ENCODE results near the gene LRRC8A. TPM values are rescaled to one million over a fixed set of nuclear protein-coding genes. Genes with fewer than 3 reads are reported as not detected.

Gene LRRC8A
- total RNA-seq, 3 donors from 2014 or later = 22.6 to 24.0 (median 23.6) TPM

DNA sequence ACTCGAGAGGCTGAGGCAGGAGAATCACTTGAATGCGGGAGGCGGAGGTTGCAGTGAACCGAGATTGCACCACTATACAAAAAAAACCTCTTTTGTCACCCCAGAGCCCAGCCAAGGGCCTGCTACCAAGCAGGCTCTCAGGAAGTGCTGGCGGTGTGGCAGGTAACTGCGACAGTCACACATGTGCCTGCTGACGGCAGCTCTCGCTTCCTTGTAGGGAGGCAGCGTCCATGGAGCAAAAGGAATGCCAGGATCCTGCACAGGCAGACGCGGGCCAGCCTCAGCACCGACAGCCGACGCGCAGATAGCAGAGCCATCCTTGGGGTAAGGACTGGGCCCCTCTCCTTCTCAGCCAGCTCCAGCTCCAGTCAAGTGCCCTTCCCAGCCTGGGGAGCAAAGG, 3.9 kb downstream of the LRRC8A start:
- Mint-ChIP-seq H3K4me3 (peak overlapping the region; percentile 48), H3K36me3 (ENCODE audit: insufficient read depth) (peaks cover 17% of the 10 kb centered on the region), H3K4me1 (ENCODE audit: low read depth) (peaks cover 56% of the 10 kb centered on the region), H3K9me3 (no peaks in the 10 kb centered on the region), H3K27me3 (ENCODE audit: low read depth) (no peaks in the 10 kb centered on the region)
- no peak for DNase-seq
- no peak for ATAC-seq

DNA sequence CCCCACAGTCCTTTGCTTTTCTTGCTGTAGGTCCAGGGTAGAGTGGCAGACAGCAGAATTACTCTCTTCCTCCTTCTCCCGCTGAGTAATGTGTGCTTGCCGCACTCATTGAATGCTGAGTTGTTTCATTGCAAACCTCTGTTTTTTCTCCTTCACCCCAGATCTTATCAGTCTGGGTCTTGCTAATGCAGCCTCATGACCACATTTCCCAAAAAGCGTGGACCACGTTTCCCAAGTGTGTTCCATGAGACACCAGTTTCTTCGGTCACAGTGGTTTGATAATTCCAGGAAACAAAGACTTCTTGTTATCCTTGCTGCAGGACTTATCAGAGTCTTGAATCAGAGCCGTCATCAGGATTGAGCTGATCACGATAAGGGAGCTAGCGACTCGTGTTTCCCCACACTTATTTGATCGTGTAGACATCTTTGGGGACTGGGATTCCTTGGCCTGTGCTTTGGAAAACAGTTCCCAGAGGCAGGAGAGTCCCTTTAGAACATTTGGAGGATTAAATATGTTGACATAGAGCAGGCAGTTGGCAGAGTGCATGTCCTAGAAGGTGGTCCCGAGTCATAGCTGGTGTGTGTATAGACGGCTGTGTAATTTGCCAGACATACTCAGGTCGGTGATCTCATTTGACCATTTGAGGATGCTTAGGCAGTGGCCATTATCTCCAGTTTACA, 4.4 kb downstream of the LRRC8A start:
- no peak for ATAC-seq
- H3K4me3 Mint-ChIP-seq = no peak overlapping the region
- peaks cover 55% of the 10 kb centered on the region for H3K4me1 Mint-ChIP-seq (ENCODE audit: low read depth)
- H3K27me3 Mint-ChIP-seq (ENCODE audit: low read depth) = no peaks in the 10 kb centered on the region
- no peaks in the 10 kb centered on the region for H3K9me3 Mint-ChIP-seq
- no peak for DNase-seq
- H3K36me3 Mint-ChIP-seq (ENCODE audit: insufficient read depth) = peaks cover 17% of the 10 kb centered on the region

DNA sequence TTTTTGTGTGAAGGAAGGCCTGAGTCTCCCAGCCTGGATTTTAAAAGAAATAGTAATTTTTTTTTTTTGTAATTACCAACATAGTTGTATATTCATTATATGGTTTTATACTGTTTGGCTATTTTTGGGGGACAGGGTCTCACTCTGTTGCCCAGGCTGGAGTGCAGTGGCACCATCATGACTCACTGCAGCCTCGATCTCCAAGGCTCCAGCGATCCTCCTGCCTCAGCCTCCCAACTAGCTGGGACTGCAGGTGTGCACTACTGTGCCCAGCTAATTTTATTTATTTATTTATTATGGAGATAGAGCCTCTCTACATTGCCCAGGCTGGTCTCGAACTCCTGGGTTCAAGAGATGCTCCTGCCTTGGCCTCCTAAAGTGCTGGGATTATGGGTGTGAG, 5.1 kb downstream of the LRRC8A start:
- H3K36me3 Mint-ChIP-seq (ENCODE audit: insufficient read depth) = peaks cover 17% of the 10 kb centered on the region
- H3K9me3 Mint-ChIP-seq = no peaks in the 10 kb centered on the region
- ATAC-seq (no peak), DNase-seq (no peak)
- H3K27me3 Mint-ChIP-seq (ENCODE audit: low read depth) = no peaks in the 10 kb centered on the region
- H3K4me3 Mint-ChIP-seq = no peak overlapping the region
- H3K4me1 Mint-ChIP-seq (ENCODE audit: low read depth) = peaks cover 62% of the 10 kb centered on the region

DNA sequence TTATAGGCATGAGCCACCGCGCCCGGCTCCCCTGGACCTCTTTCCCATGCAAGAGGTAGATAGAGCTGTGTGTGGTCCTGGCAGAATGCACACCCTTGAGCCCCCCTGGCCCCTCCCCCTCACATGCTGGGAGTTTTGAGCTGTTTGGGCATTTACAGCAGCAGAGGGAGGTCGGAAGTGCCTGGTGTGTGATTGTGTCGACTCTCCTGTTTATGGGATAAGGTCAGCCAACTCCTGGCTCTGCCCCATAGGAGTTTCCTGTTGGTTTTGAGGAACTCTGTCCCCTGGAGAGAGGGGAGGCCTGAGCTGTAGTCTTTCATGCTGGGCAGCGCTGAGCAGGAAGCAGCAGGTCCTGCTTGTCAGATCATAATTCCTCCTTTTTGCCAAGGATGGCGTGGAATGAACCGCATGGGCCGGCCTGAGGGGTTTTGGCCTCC, 6.0 kb downstream of the LRRC8A start:
- Mint-ChIP-seq H3K36me3 (ENCODE audit: insufficient read depth) (peaks cover 17% of the 10 kb centered on the region), H3K27me3 (ENCODE audit: low read depth) (no peaks in the 10 kb centered on the region), H3K4me1 (ENCODE audit: low read depth) (peaks cover 63% of the 10 kb centered on the region), H3K9me3 (no peaks in the 10 kb centered on the region), H3K4me3 (no peak overlapping the region)
- ATAC-seq = no peak
- no peak for DNase-seq

DNA sequence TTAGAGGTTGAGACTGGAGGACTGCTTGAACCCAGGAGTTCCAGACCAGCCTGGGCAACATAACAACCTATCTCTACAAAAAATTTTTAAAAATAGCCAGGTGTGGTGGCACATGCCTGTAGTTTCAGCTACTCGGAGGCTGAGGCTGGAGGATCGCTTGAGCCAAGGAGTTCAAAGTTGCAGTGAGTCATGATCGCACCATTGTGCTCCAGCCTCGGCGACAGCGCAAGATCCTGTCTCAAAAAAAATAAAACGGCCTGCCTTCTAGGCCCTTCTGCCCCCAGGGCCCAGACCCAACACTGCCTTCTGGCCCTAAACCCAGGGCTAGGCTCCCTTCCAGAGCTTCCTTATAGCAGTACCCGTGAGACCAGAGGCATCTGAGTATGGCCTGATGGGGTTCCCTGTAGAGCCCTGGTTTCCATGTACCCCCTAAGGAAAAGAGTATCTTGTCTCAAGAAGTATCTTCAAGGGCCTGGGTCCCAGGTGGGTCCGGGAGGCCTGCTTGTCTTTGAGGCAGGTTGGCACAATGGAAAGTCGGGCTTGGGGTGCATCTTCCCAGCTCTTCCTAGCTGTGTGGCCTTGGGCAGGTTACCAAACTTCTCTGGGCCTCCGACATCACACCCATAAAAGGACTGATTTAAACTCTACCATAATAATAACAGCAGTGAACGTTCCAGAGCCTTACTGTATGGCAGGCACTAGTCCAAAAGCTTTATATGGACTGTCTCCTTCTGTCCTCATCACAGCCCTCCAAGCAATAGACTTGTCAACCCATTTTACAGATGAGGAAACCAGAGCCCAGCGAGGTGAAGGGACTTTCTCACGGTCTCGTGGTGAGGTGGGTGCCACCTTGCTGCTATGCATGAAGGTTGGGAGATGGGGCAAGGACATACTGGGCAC, 9.6 kb downstream of the LRRC8A start:
- Mint-ChIP-seq H3K4me1 (ENCODE audit: low read depth) (peaks cover 59% of the 10 kb centered on the region), H3K27me3 (ENCODE audit: low read depth) (no peaks in the 10 kb centered on the region), H3K9me3 (no peaks in the 10 kb centered on the region), H3K36me3 (ENCODE audit: insufficient read depth) (peaks cover 22% of the 10 kb centered on the region), H3K4me3 (no peak overlapping the region)
- no peak for DNase-seq
- no peak for ATAC-seq

DNA sequence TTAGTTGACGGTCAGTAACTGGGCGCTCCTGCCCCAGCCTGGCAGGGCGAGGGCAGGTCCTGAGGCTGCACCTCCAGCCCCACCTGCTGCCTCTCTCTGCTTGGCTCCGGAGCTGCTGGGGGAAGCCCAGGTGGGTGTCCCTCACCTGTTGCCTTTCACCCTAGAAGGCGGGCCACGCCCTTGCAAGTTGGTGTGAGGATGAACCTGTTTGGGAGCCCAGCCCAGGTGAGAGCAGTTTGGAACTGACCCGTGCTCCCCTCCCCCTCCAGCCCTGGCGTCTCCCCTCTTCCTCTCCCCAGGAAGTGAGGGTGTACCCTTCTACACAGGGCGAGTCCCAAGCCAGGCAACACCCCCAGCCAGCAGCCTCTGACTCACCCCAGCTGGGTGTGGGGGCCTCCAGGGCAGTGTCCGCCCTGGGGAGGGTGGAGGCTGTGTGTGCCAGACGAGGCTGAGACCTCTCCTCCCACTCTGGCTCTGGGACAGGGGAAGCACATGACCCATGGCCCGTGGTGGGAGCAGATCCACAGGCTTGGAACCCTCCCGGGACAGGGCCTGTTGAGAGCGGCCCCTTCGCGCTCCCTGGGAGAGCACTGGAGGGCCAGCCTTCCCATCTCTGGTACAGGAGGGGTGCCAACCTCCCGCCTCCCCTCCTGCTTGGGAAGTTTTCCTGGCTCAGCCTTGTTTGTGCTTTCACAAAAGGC, 10.4 kb downstream of the LRRC8A start:
- ATAC-seq (peak; percentile 57 to 58), DNase-seq (no peak)
- Mint-ChIP-seq H3K36me3 (ENCODE audit: insufficient read depth) (peaks cover 23% of the 10 kb centered on the region), H3K27me3 (ENCODE audit: low read depth) (no peaks in the 10 kb centered on the region), H3K4me3 (no peak overlapping the region), H3K9me3 (no peaks in the 10 kb centered on the region), H3K4me1 (ENCODE audit: low read depth) (peaks cover 62% of the 10 kb centered on the region)

DNA sequence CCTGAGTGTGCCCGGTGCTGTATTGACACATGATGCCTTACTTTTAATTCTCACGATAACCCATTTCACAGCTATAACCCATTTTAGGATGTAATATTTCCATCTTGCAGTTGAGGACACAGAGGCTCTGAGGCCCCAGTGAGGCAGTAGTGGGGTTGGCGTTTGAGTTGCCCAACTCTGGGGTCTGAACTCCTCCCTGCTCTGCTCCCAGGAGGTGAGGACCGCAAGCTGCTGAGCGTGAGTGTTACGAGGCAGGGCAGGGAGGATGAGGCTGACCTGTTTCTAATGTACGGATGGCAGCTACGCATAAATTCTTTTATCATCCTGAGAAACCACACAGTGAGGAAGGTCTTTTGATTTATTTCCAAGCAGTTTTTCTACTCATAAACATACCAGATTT, 11.4 kb downstream of the LRRC8A start:
- DNase-seq (no peak), ATAC-seq (no peak)
- Mint-ChIP-seq H3K36me3 (ENCODE audit: insufficient read depth) (peaks cover 24% of the 10 kb centered on the region), H3K27me3 (ENCODE audit: low read depth) (no peaks in the 10 kb centered on the region), H3K4me3 (peak overlapping the region; percentile 19), H3K4me1 (ENCODE audit: low read depth) (peaks cover 61% of the 10 kb centered on the region), H3K9me3 (no peaks in the 10 kb centered on the region)

DNA sequence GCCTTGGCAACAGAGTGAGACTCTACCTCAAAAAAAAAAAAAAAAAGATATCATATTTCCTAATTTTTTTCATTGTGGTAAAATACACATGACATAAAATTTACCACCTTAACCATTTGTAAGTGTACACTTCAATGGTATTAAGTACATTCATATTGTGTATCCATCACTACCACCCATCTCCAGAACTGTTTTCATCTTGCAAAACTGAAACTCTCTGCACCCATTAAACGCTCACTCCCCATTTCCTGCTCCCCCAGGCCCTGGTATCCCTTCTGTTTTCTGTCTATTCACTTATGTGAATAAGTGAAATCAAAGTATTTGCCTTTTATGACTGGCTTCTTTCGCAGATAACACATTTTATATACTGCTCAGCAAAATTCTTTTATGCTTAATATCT, 12.8 kb downstream of the LRRC8A start:
- H3K4me3 Mint-ChIP-seq = no peak overlapping the region
- H3K27me3 Mint-ChIP-seq (ENCODE audit: low read depth) = no peaks in the 10 kb centered on the region
- H3K36me3 Mint-ChIP-seq (ENCODE audit: insufficient read depth) = peaks cover 22% of the 10 kb centered on the region
- H3K4me1 Mint-ChIP-seq (ENCODE audit: low read depth) = peaks cover 68% of the 10 kb centered on the region
- DNase-seq (no peak), ATAC-seq (peak; percentile 44 to 47)
- H3K9me3 Mint-ChIP-seq = no peaks in the 10 kb centered on the region

DNA sequence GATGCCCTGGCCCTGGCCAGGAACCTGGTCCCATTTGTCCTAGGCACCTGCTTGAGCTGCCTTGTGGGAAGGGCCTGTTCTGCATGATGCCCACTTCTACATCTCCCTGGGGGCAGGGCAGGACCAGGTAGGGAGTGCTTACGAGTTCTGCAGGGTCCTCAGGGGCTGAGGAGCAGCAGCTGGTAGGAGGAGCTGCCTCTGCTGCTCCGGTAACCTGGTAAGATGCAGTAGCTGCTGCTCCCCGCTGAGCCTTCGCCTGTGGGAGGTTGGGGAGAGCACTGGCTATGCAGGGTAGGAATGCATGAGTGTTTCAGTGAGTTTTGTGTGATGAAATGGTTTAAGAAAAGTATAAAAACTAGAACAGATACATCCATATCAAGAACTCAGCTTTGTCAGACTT, 13.6 kb downstream of the LRRC8A start:
- Mint-ChIP-seq H3K4me3 (no peak overlapping the region), H3K4me1 (ENCODE audit: low read depth) (peaks cover 75% of the 10 kb centered on the region)

DNA sequence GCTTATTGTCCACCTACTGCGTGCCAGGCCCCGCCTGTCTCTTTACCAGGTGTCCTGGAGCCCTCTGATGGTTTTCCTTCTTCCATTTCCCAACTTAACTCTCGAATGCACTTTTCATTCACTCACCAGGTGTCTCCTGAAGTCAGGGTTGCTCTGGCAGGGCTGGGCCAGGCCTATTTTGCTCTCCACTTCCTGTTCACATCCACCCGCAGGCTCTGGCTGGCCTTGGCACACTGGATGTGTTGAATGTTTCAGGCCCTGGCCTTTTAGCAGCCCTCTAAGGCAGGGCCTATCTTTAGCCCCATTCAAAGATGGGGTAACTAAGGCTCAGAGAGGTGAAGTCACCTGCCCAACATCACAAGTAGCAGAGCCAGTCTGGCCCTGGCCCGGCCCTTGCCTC, 16.4 kb downstream of the LRRC8A start:
- no peaks in the 10 kb centered on the region for H3K27me3 Mint-ChIP-seq (ENCODE audit: low read depth)
- DNase-seq (no peak), ATAC-seq (no peak)
- H3K4me1 Mint-ChIP-seq (ENCODE audit: low read depth) = peaks cover 87% of the 10 kb centered on the region
- H3K9me3 Mint-ChIP-seq = no peaks in the 10 kb centered on the region
- no peak overlapping the region for H3K4me3 Mint-ChIP-seq
- H3K36me3 Mint-ChIP-seq (ENCODE audit: insufficient read depth) = peaks cover 19% of the 10 kb centered on the region

More for the DNA sequence above, 13.6 kb downstream of the LRRC8A start:
- no peaks in the 10 kb centered on the region for H3K27me3 Mint-ChIP-seq (ENCODE audit: low read depth)
- no peaks in the 10 kb centered on the region for H3K9me3 Mint-ChIP-seq
- ATAC-seq (no peak), DNase-seq (no peak)
- peaks cover 22% of the 10 kb centered on the region for H3K36me3 Mint-ChIP-seq (ENCODE audit: insufficient read depth)

DNA sequence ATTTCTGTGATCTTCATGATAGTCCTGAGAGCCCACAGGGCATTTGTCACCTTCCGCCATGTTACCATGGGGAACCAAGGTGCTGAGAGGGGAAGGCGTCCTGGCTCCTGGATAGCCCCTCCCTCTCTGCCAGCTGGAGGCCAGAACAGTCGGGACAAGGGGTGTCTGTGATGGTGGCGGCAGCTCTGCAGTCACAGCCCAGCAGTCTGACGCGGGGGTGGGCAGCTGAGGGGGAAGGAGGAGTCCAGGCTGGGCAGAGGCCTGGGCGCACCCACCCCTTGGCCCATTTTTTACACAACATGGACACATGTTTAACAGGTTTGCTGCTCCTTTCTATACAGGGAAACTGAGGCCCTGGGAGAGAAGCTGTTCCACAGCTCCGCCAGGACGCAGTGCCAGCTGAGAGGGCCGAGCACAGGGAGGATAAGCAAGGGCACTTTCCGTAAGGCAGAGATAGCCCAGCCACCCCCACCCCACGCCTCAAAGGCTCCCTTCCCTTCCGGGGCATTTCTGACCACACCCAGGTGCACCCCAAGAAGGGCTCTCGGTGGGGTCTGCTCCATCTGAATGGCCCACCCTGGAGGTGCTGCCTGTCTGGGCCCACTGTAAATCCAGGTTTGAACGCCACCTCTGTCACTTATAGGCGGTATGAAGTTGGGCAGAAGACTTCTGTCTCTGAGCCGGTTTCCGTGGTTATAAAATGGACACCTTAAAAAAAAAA, 17.1 kb downstream of the LRRC8A start:
- Mint-ChIP-seq H3K4me3 (peak overlapping the region; percentile 66), H3K27me3 (ENCODE audit: low read depth) (no peaks in the 10 kb centered on the region), H3K9me3 (no peaks in the 10 kb centered on the region), H3K4me1 (ENCODE audit: low read depth) (peaks cover 90% of the 10 kb centered on the region), H3K36me3 (ENCODE audit: insufficient read depth) (peaks cover 18% of the 10 kb centered on the region)
- ATAC-seq (no peak), DNase-seq (no peak)

DNA sequence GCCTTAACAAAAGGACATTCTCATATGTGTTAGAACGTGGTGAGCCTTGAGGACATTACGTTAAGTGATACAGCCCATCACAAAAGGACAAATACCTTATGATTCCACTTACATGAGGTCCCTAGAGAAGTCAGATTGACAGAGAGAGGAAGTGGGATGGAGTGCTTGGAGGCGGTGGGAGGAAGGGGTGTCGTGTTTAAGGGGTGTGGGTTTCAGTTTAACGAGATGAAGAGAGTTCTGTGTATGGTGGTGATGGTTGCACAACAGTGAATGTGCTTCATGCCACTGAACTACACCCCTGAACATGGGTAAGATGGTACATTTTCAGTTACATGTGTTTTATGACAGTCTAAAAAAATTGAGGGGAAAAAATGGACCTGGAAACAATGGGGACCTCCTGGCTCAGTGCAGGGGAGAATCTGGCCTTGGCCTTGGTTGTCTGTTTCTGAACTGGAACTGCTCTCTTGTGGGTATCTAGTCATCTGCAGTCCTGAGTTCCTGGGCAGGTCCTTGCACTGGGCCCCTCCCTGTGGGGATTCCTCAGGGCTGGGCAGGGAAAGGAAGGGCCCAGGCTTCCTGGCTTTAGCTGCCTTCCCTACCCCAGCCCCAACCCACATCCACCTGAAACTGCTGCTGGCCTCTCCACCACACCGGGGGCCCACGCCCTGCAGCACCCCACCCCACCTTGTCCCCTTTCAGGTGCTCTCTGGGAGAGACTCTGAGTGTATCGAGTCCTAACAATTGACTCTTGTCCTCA, 17.8 kb downstream of the LRRC8A start:
- peak; percentile 16 to 24 for ATAC-seq
- peak overlapping the region; percentile 66 for H3K4me3 Mint-ChIP-seq
- no peak for DNase-seq
- no peaks in the 10 kb centered on the region for H3K27me3 Mint-ChIP-seq (ENCODE audit: low read depth)
- peaks cover 88% of the 10 kb centered on the region for H3K4me1 Mint-ChIP-seq (ENCODE audit: low read depth)
- H3K36me3 Mint-ChIP-seq (ENCODE audit: insufficient read depth) = peaks cover 17% of the 10 kb centered on the region
- no peaks in the 10 kb centered on the region for H3K9me3 Mint-ChIP-seq

DNA sequence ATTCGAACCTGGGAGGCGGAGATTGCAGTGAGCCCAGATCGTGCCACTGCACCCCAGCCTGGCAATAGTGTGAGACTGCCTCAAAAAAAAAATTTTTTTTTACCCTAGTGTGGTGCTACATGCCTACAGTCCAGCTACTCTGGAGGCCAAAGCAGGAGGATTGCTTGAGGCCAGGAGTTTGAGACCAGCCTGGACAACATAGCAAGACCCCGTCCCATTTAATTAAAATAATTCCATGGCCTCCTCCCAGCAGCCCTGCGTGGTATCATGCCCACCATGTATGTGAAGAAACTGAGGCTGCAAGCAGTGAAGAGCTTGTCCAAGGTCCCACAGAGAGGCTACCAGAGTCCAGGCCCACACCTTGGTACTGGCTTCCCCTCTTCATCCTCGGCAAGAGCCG, 19.4 kb downstream of the LRRC8A start:
- no peak overlapping the region for H3K4me3 Mint-ChIP-seq
- ATAC-seq (no peak), DNase-seq (no peak)
- H3K9me3 Mint-ChIP-seq = no peaks in the 10 kb centered on the region
- H3K27me3 Mint-ChIP-seq (ENCODE audit: low read depth) = no peaks in the 10 kb centered on the region
- H3K4me1 Mint-ChIP-seq (ENCODE audit: low read depth) = peaks cover 76% of the 10 kb centered on the region
- H3K36me3 Mint-ChIP-seq (ENCODE audit: insufficient read depth) = peaks cover 10% of the 10 kb centered on the region
